Testis (tissue), 2 donors: Measurements from ENCODE around the gene VCAM1.

ENCODE experiments used
- POLR2A ChIP-seq: fragments of 450-650 bp; IDR thresholded peaks from one replicate; pipeline ENCODE4 v1.6.1; 2017; ENCODE audit warnings: antibody characterized with exemption, mild to moderate bottlenecking, moderate library complexity
- TF ChIP-seq, protein P1 (sequence below), 3 experiments: fragments of 450-650 bp in 2 of 3; fragments of 200-600 bp in 1 of 3; sonication (generic) in 1 of 3; IDR thresholded peaks; one replicate each; pipeline ENCODE4 v1.5.1; 2016 to 2019; ENCODE audit warnings: antibody characterized with exemption in 3 of 3, mild to moderate bottlenecking in 2 of 3, moderate library complexity in 1 of 3

- TF ChIP-seq, protein P1, sequence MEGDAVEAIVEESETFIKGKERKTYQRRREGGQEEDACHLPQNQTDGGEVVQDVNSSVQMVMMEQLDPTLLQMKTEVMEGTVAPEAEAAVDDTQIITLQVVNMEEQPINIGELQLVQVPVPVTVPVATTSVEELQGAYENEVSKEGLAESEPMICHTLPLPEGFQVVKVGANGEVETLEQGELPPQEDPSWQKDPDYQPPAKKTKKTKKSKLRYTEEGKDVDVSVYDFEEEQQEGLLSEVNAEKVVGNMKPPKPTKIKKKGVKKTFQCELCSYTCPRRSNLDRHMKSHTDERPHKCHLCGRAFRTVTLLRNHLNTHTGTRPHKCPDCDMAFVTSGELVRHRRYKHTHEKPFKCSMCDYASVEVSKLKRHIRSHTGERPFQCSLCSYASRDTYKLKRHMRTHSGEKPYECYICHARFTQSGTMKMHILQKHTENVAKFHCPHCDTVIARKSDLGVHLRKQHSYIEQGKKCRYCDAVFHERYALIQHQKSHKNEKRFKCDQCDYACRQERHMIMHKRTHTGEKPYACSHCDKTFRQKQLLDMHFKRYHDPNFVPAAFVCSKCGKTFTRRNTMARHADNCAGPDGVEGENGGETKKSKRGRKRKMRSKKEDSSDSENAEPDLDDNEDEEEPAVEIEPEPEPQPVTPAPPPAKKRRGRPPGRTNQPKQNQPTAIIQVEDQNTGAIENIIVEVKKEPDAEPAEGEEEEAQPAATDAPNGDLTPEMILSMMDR (IDR thresholded peaks at IDR 0.05): no peak
- TF ChIP-seq POLR2A: no peak
These were observed 47.8 kb downstream of the VCAM1 start for GRCh38 chr1:100767176-100767890.
